Measurements from ENCODE around the gene MTMR10. TPM values are rescaled to one million over a fixed set of nuclear protein-coding genes. Genes with fewer than 3 reads are reported as not detected.

MTMR10 gene
- total and polyA plus RNA-seq, 8 donors, result 27.0 to 34.3 (median 31.2) TPM

DNA sequence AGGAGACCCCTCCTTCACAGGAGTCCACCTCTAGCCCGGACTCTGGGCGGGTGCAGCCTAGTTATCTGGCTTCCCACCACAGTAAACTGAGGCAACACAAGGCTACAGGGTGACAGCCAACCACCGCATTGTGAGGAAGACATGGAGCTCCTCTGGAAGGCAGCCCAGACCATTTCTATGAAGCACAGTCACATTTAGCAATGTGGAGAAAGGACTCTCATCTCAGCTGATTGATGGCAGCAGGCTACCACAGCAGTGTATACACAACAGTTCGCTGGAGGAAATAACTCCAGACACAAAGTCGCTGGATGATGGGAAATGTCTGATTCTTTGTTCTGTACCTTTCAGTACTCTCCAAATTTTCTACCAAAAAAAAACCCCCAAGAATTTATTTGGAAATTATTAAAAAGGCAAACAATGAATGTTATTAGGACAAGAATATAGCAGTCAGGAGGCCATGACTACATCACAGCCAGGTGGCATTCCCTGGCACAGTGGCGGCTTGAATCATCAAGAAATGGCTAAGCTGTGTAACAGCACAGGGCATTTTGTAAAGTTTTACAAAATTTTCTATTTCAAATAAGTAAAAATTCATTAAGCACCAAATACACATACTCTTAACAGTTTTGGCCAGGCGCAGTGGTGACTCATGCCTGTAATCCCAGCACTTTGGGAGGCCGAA, 47.6 kb downstream of the MTMR10 start:
- Histone ChIP-seq H3K4me3 (no peak overlapping the region), H3K36me3 (peaks cover 0 to 99% of the 10 kb centered on the region in 2 donors), H3K27ac (no peak overlapping the region), H3K4me1 (no peaks in the 10 kb centered on the region), H3K9me3 (no peaks in the 10 kb centered on the region), H3K27me3 (no peaks in the 10 kb centered on the region)
- no peak for DNase-seq
- intact Hi-C loops (cut with DNase I), result no loop called here
- ATAC-seq, result no peak
- TF ChIP-seq, protein P1, sequence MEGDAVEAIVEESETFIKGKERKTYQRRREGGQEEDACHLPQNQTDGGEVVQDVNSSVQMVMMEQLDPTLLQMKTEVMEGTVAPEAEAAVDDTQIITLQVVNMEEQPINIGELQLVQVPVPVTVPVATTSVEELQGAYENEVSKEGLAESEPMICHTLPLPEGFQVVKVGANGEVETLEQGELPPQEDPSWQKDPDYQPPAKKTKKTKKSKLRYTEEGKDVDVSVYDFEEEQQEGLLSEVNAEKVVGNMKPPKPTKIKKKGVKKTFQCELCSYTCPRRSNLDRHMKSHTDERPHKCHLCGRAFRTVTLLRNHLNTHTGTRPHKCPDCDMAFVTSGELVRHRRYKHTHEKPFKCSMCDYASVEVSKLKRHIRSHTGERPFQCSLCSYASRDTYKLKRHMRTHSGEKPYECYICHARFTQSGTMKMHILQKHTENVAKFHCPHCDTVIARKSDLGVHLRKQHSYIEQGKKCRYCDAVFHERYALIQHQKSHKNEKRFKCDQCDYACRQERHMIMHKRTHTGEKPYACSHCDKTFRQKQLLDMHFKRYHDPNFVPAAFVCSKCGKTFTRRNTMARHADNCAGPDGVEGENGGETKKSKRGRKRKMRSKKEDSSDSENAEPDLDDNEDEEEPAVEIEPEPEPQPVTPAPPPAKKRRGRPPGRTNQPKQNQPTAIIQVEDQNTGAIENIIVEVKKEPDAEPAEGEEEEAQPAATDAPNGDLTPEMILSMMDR (IDR thresholded peaks at IDR 0.05), result no peak

DNA sequence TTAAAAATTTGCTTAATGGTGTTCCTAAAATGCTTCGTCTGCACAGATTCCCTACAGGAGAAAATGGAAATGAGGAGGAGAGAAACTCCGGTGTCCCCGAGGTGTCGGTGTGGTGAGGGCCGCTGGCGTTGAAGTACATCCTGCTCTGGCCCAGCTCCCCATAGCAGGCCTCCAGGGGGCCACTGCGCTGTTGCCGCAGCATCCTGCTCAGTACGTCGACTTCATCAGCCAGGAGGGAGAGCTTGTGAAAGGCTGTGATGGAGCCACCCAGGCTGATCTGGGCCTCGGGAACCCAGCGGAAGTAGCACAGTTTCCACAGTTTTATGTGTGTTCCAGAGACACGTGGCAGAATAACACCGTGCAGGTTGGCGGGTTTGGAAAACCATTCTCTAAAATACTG, 49.9 kb downstream of the MTMR10 start:
- H3K4me1 ChIP-seq, result no peaks in the 10 kb centered on the region
- peaks cover 0 to 99% of the 10 kb centered on the region in 2 donors for H3K36me3 ChIP-seq
- no peak for ATAC-seq
- H3K27ac ChIP-seq, result no peak overlapping the region
- DNase-seq, result no peak
- intact Hi-C loops (cut with DNase I), result no loop called here
- H3K4me3 ChIP-seq, result no peak overlapping the region
- H3K9me3 ChIP-seq, result no peaks in the 10 kb centered on the region
- TF ChIP-seq, protein P1 (IDR thresholded peaks at IDR 0.05), result no peak
- H3K27me3 ChIP-seq, result no peaks in the 10 kb centered on the region

DNA sequence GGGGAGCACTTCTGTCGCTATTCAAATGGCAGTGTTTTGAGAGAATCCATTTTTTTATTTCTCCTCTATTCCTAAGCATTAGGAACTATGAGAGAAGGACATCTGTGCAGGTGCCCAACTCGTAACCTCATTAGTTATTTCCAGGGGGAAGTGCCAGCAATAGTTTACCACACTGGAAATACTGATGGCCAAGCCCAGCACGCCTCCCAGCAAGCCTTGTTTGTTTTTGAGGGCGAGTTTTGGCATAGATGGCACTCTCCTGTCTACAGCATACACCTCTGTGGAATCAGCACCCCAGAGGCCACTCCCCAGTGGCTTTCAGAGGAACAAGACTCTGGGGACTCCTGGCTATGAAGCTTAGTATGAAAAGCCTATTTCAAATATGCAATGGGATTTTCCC, 51.1 kb downstream of the MTMR10 start:
- TF ChIP-seq, protein P1 (IDR thresholded peaks at IDR 0.05), result no peak
- DNase-seq, result no peak
- Histone ChIP-seq H3K27ac (no peak overlapping the region), H3K9me3 (no peaks in the 10 kb centered on the region), H3K27me3 (no peaks in the 10 kb centered on the region), H3K36me3 (peaks cover 0 to 99% of the 10 kb centered on the region in 2 donors), H3K4me3 (no peak overlapping the region), H3K4me1 (no peaks in the 10 kb centered on the region)
- intact Hi-C loops (cut with DNase I), result no loop called here
- ATAC-seq, result peak; percentile 62

DNA sequence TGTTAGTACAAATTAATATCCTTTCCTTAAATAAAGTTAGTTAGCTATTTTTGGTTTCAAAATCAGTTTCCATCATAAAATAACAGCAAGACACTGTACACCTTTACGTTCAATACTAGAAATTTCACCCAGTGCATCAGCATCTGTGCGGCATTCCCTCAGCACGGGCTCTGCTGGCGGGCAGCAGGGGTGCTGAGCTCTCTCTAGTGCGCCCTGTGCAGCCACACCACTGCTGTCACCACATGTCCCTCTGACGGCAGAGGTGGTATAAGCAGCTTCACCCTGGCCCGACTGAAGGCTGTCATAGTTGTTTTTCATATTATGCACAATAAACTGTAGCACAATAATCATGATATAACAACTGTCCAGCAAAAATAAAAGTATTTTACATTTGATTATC, 52.3 kb downstream of the MTMR10 start:
- Histone ChIP-seq H3K36me3 (peaks cover 0 to 99% of the 10 kb centered on the region in 2 donors), H3K9me3 (no peaks in the 10 kb centered on the region), H3K4me3 (no peak overlapping the region), H3K27me3 (no peaks in the 10 kb centered on the region), H3K27ac (no peak overlapping the region), H3K4me1 (no peaks in the 10 kb centered on the region)
- no peak for DNase-seq
- intact Hi-C loops (cut with DNase I), result no loop called here
- ATAC-seq, result no peak
- TF ChIP-seq, protein P1 (IDR thresholded peaks at IDR 0.05), result no peak

DNA sequence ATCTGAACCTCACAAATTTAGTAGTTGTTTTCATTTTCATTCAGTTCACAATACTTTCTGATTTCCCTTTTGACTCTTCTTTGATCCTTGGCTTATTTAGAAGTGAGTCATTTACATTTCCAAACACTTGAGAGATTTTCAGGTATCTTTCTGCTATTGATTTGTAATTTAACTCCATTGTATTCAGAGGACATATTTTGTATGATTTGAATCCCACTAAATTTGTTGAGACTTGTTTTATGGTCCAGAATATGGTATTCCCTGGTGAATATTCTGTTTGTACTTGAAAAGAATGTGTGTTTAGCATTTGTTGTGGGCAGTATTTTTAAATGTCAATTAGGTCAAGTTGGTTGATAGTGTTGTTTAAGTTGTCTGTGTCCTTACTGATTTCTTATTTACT, 58.1 kb downstream of the MTMR10 start:
- H3K36me3 ChIP-seq, result peaks cover 0 to 78% of the 10 kb centered on the region in 2 donors
- H3K27ac ChIP-seq, result no peak overlapping the region
- no peak for DNase-seq
- no peak for ATAC-seq
- H3K4me3 ChIP-seq, result no peak overlapping the region
- H3K4me1 ChIP-seq, result no peaks in the 10 kb centered on the region
- intact Hi-C loops (cut with DNase I), result no loop called here
- TF ChIP-seq, protein P1 (IDR thresholded peaks at IDR 0.05), result no peak
- no peaks in the 10 kb centered on the region for H3K27me3 ChIP-seq
- no peaks in the 10 kb centered on the region for H3K9me3 ChIP-seq
